HG02852 (cell line): Measurements from ENCODE around the gene DOCK4.
"Not testable (repeated sequence)": the region's sequence is repeated elsewhere in the genome, so short reads cannot be mapped to it uniquely, and the experiment has no call there.

Experiments
- ATAC-seq: cut with Tn5 transposase; IDR thresholded peaks from one replicate; pipeline ENCODE4 v1.9.1; 2021; ENCODE audit warnings: mild to moderate bottlenecking, moderate library complexity; ENCODE audit not compliant: unreplicated experiment

Gene DOCK4

GRCh38 chr7:112136271-112137008 is 69.8 kb downstream of the DOCK4 start:
- ATAC-seq: no peak

DNA sequence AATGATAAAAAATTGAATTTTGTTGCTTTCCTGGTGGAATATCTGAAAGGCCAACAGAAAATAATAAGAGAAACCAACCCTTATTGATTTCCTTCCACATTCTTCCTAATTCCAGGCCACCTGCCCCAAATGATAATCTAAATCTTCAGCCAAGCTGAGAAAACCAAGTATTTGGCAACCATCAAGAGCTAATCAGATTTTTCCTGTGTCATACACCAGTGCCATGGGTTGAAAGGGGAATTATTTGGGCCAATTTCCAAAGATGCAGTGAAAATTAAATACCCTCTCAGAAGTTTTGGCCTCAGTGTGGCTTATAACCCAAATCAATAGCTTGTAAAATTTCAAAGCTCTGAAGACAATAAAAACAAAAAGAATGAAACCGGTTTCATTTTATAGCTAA is 70.4 kb downstream of the DOCK4 start:
- ATAC-seq: no peak

DNA sequence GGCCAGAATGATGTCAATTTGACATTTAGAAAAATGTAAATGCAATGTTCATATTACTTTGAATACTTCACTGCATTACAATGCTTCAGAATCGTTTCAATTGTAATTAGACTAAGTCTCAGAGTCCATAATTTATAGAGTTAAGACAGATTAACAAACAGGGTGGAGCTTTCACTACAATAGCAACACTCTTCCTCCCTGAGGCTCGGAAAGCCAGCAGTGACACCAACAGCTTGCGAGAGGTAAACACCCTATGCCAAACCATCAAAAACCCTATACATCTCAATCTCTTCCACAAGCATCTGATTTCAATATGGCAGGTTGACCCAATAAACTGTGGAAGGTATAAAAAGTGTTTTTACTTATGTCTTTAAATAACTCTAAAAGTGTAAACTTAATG is 72.2 kb downstream of the DOCK4 start:
- ATAC-seq: no peak

DNA sequence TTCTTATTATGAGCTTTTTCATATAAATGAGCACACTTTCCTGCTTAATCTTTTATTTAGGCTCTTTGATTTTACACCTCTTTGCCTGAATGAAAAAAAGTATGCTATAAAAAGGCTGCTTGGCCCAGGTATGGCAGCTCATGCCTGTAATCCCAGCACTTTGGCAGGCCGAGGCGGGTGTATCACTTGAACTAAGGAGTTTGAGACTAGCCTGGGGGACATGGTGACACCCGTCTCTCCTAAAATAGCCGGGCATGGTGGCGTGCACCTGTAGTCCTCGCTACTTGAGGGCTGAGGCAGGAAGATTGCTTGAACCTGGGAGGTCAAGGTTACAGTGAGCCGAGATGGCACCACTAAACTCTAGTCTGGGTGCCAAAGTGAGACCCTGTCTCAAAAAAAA is 72.9 kb downstream of the DOCK4 start:
- ATAC-seq: no peak

GRCh38 chr7:112132051-112132694 is 74.0 kb downstream of the DOCK4 start:
- no peak for ATAC-seq

DNA sequence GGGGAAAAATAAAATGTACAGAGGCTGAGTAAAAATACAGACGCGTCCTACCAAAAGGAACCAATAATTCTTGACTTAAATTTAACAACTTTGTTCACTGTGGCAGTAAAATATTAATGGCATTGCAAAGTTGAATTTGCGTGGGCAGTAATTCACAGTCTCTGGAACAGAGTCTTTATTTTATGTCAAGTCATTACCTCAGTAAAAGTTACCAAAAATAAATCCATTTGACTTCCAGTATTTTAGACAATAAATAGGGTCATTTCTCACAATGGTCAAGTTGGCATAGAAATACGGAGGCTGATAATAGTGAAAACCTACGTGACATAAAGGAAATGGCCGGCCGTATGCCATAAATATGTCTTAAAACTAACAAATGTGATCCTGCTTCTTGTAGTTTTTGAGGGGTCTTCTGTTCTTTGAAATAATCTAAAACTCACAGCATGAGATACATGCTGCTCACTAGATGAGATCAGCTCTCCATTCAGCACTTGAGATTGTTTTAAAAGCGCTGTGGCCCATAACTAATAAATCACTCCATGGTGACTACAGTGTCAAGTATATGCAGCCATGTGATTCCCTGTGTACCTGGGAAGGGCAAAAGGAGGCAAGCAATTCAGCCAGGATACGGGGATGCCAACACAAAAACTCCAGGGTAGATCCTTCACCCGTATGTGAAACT is 75.3 kb downstream of the DOCK4 start:
- ATAC-seq: no peak

DNA sequence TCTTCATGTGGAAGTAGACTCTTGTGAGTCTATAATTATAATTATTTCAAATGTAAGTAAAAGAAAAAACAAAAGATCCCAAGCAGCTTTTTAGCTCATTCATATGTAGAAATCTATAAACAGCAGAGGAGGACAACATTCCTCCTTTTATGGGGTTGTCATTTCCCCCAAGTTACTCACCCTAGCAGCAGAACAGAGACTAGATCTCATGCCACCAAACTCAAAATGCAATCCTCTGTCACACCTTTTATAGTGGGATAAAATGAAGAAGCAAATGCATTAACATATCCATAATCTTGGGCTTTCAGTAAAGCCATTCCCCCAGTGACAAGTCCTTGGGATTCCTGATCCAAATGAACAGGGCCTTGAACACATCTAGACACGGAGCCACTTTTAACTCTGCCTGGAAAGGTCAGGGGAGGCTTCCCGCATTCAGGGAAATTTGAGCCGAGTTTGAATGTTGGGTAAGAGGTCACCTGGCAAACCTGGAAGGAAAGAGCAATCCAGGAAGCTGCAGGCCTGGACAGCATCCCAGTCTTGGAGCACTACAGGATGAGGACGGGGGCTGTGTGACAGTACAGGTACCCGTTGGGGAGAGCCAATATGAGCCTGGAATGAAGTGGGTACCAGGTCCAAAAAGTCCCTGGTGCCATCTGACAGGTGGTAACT is 76.4 kb downstream of the DOCK4 start:
- no peak for ATAC-seq

DNA sequence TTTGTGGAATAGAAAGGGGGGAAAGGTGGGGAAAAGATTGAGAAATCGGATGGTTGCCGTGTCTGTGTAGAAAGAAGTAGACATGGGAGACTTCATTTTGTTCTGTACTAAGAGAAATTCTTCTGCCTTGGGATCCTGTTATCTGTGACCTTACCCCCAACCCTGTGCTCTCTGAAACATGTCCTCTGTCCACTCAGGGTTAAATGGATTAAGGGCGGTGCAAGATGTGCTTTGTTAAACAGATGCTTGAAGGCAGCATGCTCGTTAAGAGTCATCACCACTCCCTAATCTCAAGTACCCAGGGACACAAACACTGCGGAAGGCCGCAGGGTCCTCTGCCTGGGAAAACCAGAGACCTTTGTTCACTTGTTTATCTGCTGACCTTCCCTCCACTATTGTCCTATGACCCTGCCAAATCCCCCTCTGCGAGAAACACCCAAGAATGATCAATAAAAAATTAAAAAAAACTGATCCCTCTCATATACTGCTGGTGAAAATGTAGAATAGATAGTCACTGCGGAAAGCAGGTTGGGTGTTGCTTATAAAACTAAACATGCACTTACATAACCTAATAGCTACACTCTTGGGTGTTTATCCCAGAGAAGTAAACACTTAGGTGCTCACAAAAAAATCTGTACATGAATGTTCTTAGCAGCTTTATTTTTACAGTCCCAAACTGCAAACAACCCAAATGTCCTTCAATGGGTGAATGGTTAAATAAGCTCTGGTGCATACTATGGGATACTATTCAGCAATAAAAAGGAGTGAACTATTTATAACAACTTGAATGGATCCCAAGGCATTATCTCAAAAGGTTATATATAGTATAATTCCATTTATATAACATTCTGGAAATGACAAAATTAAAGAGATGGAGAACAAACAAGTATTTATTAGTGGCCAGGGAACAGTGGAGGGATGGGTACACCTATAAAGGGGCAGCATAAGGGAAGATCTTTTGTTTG is 77.5 kb downstream of the DOCK4 start:
- ATAC-seq: not testable (repeated sequence)

DNA sequence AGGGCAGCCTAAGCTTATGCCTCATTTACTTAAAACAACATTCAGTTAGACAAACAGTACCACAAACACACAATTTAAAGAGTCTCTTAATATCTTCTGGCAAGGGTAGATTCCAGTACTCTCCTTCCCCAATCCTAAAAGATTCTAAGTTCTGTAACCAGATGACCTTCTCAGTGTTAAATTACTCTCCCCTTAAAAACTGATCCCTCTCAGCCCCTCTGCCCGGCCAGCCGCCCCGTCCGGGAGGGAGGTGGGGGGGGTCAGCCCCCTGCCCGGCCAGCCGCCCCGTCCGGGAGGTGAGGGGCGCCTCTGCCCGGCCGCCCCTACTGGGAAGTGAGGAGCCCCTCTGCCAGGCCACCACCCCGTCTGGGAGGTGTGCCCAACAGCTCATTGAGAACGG is 78.2 kb downstream of the DOCK4 start:
- not testable (repeated sequence) for ATAC-seq

DNA sequence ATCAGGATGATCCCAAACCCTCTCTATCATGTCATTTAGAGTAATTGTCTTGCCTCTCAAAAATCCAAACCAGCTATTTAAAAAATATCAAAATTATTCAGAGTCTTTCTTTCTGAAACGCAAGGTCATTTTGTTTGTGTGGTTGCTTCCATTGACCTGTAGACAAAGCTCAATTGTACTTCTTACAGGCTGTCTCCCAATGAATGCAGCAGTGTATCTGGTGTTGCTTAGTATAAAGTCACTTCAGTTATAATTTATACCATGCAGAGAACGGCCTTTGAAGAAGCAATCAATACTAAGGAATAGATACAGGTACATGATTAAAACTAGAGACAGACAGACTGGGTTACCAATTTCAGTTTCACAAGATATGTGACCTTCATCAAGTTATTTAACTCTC is 80.9 kb downstream of the DOCK4 start:
- ATAC-seq: no peak

DNA sequence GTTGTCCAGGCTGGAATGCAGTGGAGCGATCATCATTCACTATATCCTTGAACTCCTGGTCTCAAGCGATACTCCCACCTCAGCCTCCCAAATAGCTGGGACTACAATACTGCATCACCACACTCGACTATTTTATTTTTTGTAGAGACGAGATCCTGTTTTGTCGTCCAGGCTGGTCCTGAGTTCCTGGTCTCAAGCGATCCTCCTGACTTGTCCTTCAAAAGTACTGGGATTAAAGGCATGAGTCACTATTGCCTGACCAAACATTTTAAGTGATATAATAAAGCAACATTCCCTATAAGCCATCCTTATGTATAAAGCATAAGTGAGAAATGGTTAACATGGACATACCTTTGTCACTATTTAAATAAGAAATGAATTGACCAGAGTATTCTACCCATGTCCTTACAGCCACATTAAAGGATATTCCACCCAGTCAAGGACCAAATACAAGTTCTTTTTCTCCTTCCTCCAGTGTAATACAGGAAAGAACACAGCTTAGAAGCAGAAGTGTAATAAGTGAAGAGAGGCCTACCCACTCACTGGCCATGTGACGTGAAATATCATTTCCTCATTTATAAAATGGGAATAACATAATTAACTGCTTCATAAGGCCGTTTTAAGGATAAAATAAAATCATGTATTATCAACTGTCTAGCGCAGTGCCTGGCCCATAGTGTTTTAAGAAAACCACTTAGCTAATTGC is 82.0 kb downstream of the DOCK4 start:
- ATAC-seq: no peak

DNA sequence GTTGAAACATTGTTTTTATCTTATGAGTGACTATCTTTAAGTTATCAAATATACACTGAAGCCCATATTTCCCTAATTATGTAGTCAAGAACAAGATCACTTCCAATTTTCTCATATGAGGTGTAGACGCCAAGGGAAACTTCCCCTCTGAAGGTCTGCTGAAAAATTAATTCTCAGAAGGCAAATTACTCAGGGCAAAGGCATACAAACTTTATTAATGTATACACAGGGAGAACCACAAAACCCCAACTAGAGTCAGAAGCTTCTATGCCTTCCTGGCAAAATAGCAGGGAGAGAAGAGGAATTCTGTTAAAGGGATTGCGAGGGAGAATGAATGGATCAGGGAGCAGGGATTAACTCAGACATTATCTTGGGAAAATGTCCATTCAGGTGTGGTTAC is 83.4 kb downstream of the DOCK4 start:
- ATAC-seq: no peak

GRCh38 chr7:112122144-112122543 is 84.1 kb downstream of the DOCK4 start:
- no peak for ATAC-seq

DNA sequence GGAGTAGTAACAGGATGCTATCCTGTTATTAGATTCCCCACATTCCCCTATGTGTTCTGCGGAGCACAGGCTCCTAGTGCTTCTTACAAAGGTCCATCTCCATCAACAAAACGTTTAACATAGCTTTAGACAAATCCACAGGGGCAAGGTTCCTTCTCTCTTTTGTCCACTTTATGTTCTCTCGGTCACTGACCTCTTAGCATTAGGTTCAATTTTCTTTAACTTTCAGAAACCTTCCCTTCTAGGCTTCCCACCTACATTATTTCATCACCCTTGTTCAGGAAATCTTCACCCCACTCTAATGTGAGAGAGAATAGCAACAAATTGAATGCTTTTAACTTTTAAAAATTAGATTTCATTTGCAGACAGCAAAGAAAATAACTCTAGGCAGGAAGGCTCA is 84.9 kb downstream of the DOCK4 start:
- ATAC-seq: no peak

DNA sequence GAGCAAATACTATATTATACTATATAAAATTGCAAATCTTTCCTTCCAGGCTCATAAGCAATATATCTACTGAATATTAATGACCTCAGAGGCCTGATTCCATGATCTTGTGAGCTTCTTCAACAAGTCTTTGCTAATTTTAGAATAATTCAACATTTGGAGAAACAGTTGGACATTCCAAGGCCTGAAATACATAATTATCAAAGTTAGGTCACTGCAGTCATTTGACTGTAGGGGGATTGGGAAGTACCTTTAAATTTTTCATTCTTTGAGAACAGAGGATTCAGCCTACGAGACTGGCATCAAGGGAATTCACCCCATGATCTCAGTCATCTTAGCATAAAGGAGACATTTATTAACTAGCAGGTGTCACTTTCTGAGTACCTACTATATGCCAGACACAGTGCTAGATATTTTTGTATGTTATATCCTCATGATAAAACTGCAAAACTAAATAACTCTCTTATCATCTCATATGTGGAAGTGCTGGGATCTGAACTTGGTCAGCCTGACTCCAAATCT is 85.4 kb downstream of the DOCK4 start:
- ATAC-seq: no peak

DNA sequence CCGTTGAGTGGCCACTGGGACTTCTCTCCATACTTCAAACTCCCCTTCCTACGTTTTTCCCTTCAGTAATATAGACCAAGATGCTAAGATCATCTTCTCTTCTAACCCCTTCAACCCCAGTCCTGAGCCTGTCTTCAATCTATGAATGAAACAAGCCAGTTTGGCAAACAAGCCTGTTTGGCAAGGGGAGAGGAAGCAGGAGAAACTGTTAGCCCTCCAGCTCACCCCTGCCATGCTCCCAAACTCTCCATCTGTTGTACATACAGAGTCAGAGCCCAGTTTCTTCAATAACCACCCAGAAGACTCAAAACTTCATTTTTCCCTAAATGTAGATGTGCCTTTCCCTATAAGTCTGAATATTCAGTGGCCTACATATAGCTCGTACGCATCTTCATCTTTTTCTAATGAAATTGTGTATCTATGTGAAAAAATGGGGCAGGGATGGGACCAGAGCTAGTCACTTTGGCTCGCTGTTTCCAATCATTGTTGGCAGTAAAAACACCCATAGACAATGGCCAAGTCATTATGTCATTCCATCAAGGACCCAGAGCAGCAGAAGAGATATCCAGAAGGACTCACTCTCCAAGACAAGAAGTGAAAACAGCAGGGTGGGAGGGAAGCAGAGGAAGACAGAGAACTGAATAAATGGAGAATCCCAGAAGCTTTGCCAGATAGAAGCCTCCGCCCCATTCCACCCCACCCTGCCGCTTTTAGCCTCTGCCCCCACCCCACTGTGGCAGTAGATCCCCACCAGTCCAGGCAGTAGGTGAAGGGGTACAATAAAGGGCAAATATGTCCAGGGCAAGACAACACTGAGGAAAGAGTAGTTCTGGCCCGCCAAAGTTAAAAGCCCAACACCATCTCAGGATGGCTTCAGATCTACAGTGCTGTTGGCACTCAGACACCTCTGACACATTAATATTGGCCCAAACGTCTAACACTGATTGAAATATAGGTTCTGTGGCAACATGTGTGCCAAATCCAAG is 87.3 kb downstream of the DOCK4 start:
- ATAC-seq: no peak

GRCh38 chr7:112116894-112117293 is 89.3 kb downstream of the DOCK4 start:
- ATAC-seq: no peak

GRCh38 chr7:112116358-112116757 is 89.8 kb downstream of the DOCK4 start:
- no peak for ATAC-seq
